Memory B cell (primary cell): ENCODE results near the gene RPL27.

Experiments used
- ATAC-seq: fragments of 150-1000 bp; cut with Tn5 transposase; 2 replicates; pipeline ENCODE4 v1.10.0; 2021; ENCODE audit warnings: low read depth, mild to moderate bottlenecking, moderate library complexity
- DNase-seq, 2 donors: peaks; one replicate each; pipeline ENCODE4 v3.0.0; 2022; ENCODE audit warnings: low spot score in 2 of 2
- H3K27ac Mint-ChIP-seq: one replicate; pipeline ENCODE4 v1.8.0; 2022; ENCODE audit warnings: mild to moderate bottlenecking, moderate library complexity, mixed read lengths
- H3K27me3 Mint-ChIP-seq: one replicate; pipeline ENCODE4 v1.8.0; 2022; ENCODE audit warnings: mixed read lengths
- H3K36me3 Mint-ChIP-seq: one replicate; pipeline ENCODE4 v1.8.0; 2022; ENCODE audit warnings: mild to moderate bottlenecking, mixed read lengths
- H3K4me1 Mint-ChIP-seq: one replicate; pipeline ENCODE4 v1.8.0; 2022; ENCODE audit warnings: mixed read lengths
- H3K4me3 Mint-ChIP-seq: one replicate; pipeline ENCODE4 v1.8.0; 2022; ENCODE audit warnings: mild to moderate bottlenecking, moderate library complexity, mixed read lengths
- H3K9me3 Mint-ChIP-seq: one replicate; pipeline ENCODE4 v1.8.0; 2022; ENCODE audit warnings: mixed read lengths

Gene RPL27

GRCh38 chr17:43021741-43022512, 23.7 kb downstream of the RPL27 start, which contains the start of gene VAT1:
TSS of gene VAT1 (minus strand) at chr17:43022385. CDS start at chr17:43022322, 63 bp downstream.
- Mint-ChIP-seq H3K4me1 (peaks cover 28% of the 10 kb centered on the region), H3K9me3 (no peaks in the 10 kb centered on the region), H3K27me3 (no peaks in the 10 kb centered on the region), H3K27ac (peak within 1 kb of the TSS; percentile 80), H3K4me3 (peak within 1 kb of the TSS; percentile 95), H3K36me3 (no peaks in the 10 kb centered on the region)
- peak; percentile 44 for ATAC-seq
- DNase-seq: peak; percentile 29 to 59

GRCh38 chr17:43024407-43025289, 26.4 kb downstream of the RPL27 start, which contains the start of gene RND2:
TSS of gene RND2 (plus strand) at chr17:43025231. CDS start at chr17:43025348, 117 bp downstream.
- Mint-ChIP-seq H3K27ac (peak within 1 kb of the TSS; percentile 90), H3K4me3 (peak within 1 kb of the TSS; percentile 89), H3K36me3 (no peaks in the 10 kb centered on the region), H3K4me1 (peaks cover 25% of the 10 kb centered on the region), H3K27me3 (no peaks in the 10 kb centered on the region), H3K9me3 (no peaks in the 10 kb centered on the region)
- peak; percentile 79 to 85 for DNase-seq
- ATAC-seq: peak; percentile 70

- no peaks in the 10 kb centered on the region for H3K27me3 Mint-ChIP-seq
- no peaks in the 10 kb centered on the region for H3K36me3 Mint-ChIP-seq
- DNase-seq: no peak
- no peak for ATAC-seq
- peak overlapping the region; percentile 82 for H3K4me3 Mint-ChIP-seq
- H3K27ac Mint-ChIP-seq: peak overlapping the region; percentile 41
- H3K4me1 Mint-ChIP-seq: peaks cover 21% of the 10 kb centered on the region
- no peaks in the 10 kb centered on the region for H3K9me3 Mint-ChIP-seq
Measured at GRCh38 chr17:43025290-43025657, 27.1 kb downstream of the RPL27 start.

GRCh38 chr17:43025766-43026537, 27.7 kb downstream of the RPL27 start:
- Mint-ChIP-seq H3K27me3 (no peaks in the 10 kb centered on the region), H3K4me3 (peak overlapping the region; percentile 82), H3K27ac (peak overlapping the region; percentile 41), H3K36me3 (no peaks in the 10 kb centered on the region), H3K4me1 (peaks cover 18% of the 10 kb centered on the region), H3K9me3 (no peaks in the 10 kb centered on the region)
- DNase-seq (no peak), ATAC-seq (no peak)

- Mint-ChIP-seq H3K27me3 (no peaks in the 10 kb centered on the region), H3K4me1 (peaks cover 14% of the 10 kb centered on the region), H3K4me3 (no peak overlapping the region), H3K27ac (no peak overlapping the region), H3K9me3 (no peaks in the 10 kb centered on the region), H3K36me3 (no peaks in the 10 kb centered on the region)
- DNase-seq (no peak), ATAC-seq (no peak)
Measured at GRCh38 chr17:43026595-43026994, 28.4 kb downstream of the RPL27 start.

- Mint-ChIP-seq H3K27ac (no peak overlapping the region), H3K27me3 (no peaks in the 10 kb centered on the region), H3K36me3 (no peaks in the 10 kb centered on the region), H3K4me3 (no peak overlapping the region), H3K4me1 (peaks cover 14% of the 10 kb centered on the region), H3K9me3 (no peaks in the 10 kb centered on the region)
- DNase-seq (no peak), ATAC-seq (no peak)
Measured at GRCh38 chr17:43027091-43028032, 29.1 kb downstream of the RPL27 start.

- no peaks in the 10 kb centered on the region for H3K36me3 Mint-ChIP-seq
- no peak overlapping the region for H3K4me3 Mint-ChIP-seq
- ATAC-seq: no peak
- no peak for DNase-seq
- no peaks in the 10 kb centered on the region for H3K27me3 Mint-ChIP-seq
- H3K9me3 Mint-ChIP-seq: no peaks in the 10 kb centered on the region
- H3K4me1 Mint-ChIP-seq: peaks cover 14% of the 10 kb centered on the region
- no peak overlapping the region for H3K27ac Mint-ChIP-seq
Measured at GRCh38 chr17:43028221-43028861, 30.1 kb downstream of the RPL27 start.

GRCh38 chr17:43030137-43030767, 32.0 kb downstream of the RPL27 start:
- Mint-ChIP-seq H3K27me3 (no peaks in the 10 kb centered on the region), H3K4me3 (no peak overlapping the region), H3K4me1 (peaks cover 7% of the 10 kb centered on the region), H3K9me3 (no peaks in the 10 kb centered on the region), H3K36me3 (no peaks in the 10 kb centered on the region), H3K27ac (no peak overlapping the region)
- ATAC-seq: no peak
- no peak for DNase-seq

- Mint-ChIP-seq H3K4me3 (no peak overlapping the region), H3K9me3 (no peaks in the 10 kb centered on the region), H3K27me3 (no peaks in the 10 kb centered on the region), H3K27ac (no peak overlapping the region), H3K36me3 (no peaks in the 10 kb centered on the region), H3K4me1 (peaks cover 3% of the 10 kb centered on the region)
- no peak for ATAC-seq
- no peak for DNase-seq
Measured at GRCh38 chr17:43031666-43032065, 33.4 kb downstream of the RPL27 start.

- ATAC-seq (no peak), DNase-seq (no peak)
- H3K9me3 Mint-ChIP-seq: no peaks in the 10 kb centered on the region
- H3K27me3 Mint-ChIP-seq: no peaks in the 10 kb centered on the region
- no peak overlapping the region for H3K4me3 Mint-ChIP-seq
- no peaks in the 10 kb centered on the region for H3K36me3 Mint-ChIP-seq
- no peaks in the 10 kb centered on the region for H3K4me1 Mint-ChIP-seq
- H3K27ac Mint-ChIP-seq: no peak overlapping the region
Measured at GRCh38 chr17:43033948-43034881, 36.0 kb downstream of the RPL27 start.

GRCh38 chr17:43034894-43035293, 36.7 kb downstream of the RPL27 start:
- Mint-ChIP-seq H3K4me1 (no peaks in the 10 kb centered on the region), H3K4me3 (no peak overlapping the region), H3K9me3 (no peaks in the 10 kb centered on the region), H3K36me3 (no peaks in the 10 kb centered on the region), H3K27ac (no peak overlapping the region), H3K27me3 (no peaks in the 10 kb centered on the region)
- no peak for ATAC-seq
- no peak for DNase-seq
